GM12801 (cell line): ENCODE measurements around the gene KRT72.

Experiments used
- CTCF ChIP-seq: IDR thresholded peaks from one replicate; pipeline ENCODE4 v1.5.1; 2011; ENCODE audit warnings: control low read depth; ENCODE audit not compliant: insufficient read length; ENCODE audit errors: extremely low read depth

Gene KRT72

GRCh38 chr12:52575948-52576347 is 25.3 kb downstream of the KRT72 start:
- no peak for TF ChIP-seq CTCF

GRCh38 chr12:52575256-52575655 is 26.0 kb downstream of the KRT72 start:
- TF ChIP-seq CTCF: no peak

- TF ChIP-seq CTCF: no peak
Measured at GRCh38 chr12:52573743-52574142, 27.5 kb downstream of the KRT72 start, which contains the start of gene KRT74. KRT74 (minus strand) TSS chr12:52573843; CDS start chr12:52573777, 66 bp downstream.

GRCh38 chr12:52573306-52573705 is 28.0 kb downstream of the KRT72 start:
- no peak for TF ChIP-seq CTCF

- TF ChIP-seq CTCF: no peak
Measured at GRCh38 chr12:52570511-52570910, 30.8 kb downstream of the KRT72 start.

GRCh38 chr12:52568111-52568510 is 33.2 kb downstream of the KRT72 start:
- TF ChIP-seq CTCF: no peak

- TF ChIP-seq CTCF: no peak
Measured at GRCh38 chr12:52566847-52567291, 34.4 kb downstream of the KRT72 start.

GRCh38 chr12:52564582-52564981 is 36.7 kb downstream of the KRT72 start:
- no peak for TF ChIP-seq CTCF
